Measurements from ENCODE around the gene SOCS3.

SOCS3 gene

GRCh38 chr17:78384479-78385175, 24.8 kb upstream of the SOCS3 start:
- no peak for DNase-seq (ENCODE audit: extremely low spot score)
- TF ChIP-seq ZNF384 (IDR thresholded peaks at IDR 0.05) = no peak
- no peak for TF ChIP-seq PKNOX1 (IDR thresholded peaks at IDR 0.05)
- TF ChIP-seq FOXA1 (IDR thresholded peaks at IDR 0.05) = no peak
- TF ChIP-seq FOXM1 (IDR thresholded peaks at IDR 0.05; ENCODE audit: borderline replicate concordance) = no peak
- no peak for TF ChIP-seq BHLHE40 (IDR thresholded peaks at IDR 0.05; ENCODE audit: borderline replicate concordance)
- no peak for TF ChIP-seq L3MBTL2 (conservative IDR thresholded peaks at IDR 0.05)
- no peak for TF ChIP-seq CTBP1 (IDR thresholded peaks at IDR 0.05; ENCODE audit: borderline replicate concordance)
- no peak for TF ChIP-seq NFRKB (IDR thresholded peaks at IDR 0.05)
- TF ChIP-seq LEF1 (IDR thresholded peaks at IDR 0.05; ENCODE audit: borderline replicate concordance) = no peak
- no peak for TF ChIP-seq SP1 (IDR thresholded peaks at IDR 0.05)
- TF ChIP-seq SUZ12 (IDR thresholded peaks at IDR 0.05) = no peak
- TF ChIP-seq ARNT (IDR thresholded peaks at IDR 0.05) = no peak
- TF ChIP-seq ELF4 (IDR thresholded peaks at IDR 0.05) = no peak
- TF ChIP-seq TARDBP (IDR thresholded peaks at IDR 0.05) = no peak
- no peak for TF ChIP-seq FOXK2 (IDR thresholded peaks at IDR 0.05)
- no peak for TF ChIP-seq HDGF (IDR thresholded peaks at IDR 0.05; ENCODE audit: borderline replicate concordance)
- CTCF ChIA-PET = interaction anchor here (0.9 kb wide), 1 partner anchor 37 kb away, joined by 3 read pairs; no protein-coding TSS in a partner anchor
- POLR2A ChIA-PET = no interaction called here

GRCh38 chr17:78383725-78384471, 24.0 kb upstream of the SOCS3 start:
- DNase-seq (ENCODE audit: extremely low spot score) = no peak
- ChIA-PET POLR2A (no interaction called here), CTCF (no interaction called here)
- TF ChIP-seq FOXK2 (IDR thresholded peaks at IDR 0.05) (no peak), TARDBP (IDR thresholded peaks at IDR 0.05) (no peak), BHLHE40 (IDR thresholded peaks at IDR 0.05; ENCODE audit: borderline replicate concordance) (no peak), HDGF (IDR thresholded peaks at IDR 0.05; ENCODE audit: borderline replicate concordance) (no peak), ELF4 (IDR thresholded peaks at IDR 0.05) (no peak), SUZ12 (IDR thresholded peaks at IDR 0.05) (no peak), FOXM1 (IDR thresholded peaks at IDR 0.05; ENCODE audit: borderline replicate concordance) (no peak), ARNT (IDR thresholded peaks at IDR 0.05) (no peak), PKNOX1 (IDR thresholded peaks at IDR 0.05) (no peak), SP1 (IDR thresholded peaks at IDR 0.05) (no peak), CTBP1 (IDR thresholded peaks at IDR 0.05; ENCODE audit: borderline replicate concordance) (no peak), L3MBTL2 (conservative IDR thresholded peaks at IDR 0.05) (no peak)

- TF ChIP-seq HDGF (IDR thresholded peaks at IDR 0.05; ENCODE audit: borderline replicate concordance) = no peak
- no peak for TF ChIP-seq SP1 (IDR thresholded peaks at IDR 0.05)
- no peak for TF ChIP-seq CTBP1 (IDR thresholded peaks at IDR 0.05; ENCODE audit: borderline replicate concordance)
- no peak for TF ChIP-seq PKNOX1 (IDR thresholded peaks at IDR 0.05)
- no peak for TF ChIP-seq LEF1 (IDR thresholded peaks at IDR 0.05; ENCODE audit: borderline replicate concordance)
- no peak for TF ChIP-seq FOXM1 (IDR thresholded peaks at IDR 0.05; ENCODE audit: borderline replicate concordance)
- TF ChIP-seq ARNT (IDR thresholded peaks at IDR 0.05) = no peak
- TF ChIP-seq SUZ12 (IDR thresholded peaks at IDR 0.05) = no peak
- TF ChIP-seq ELF4 (IDR thresholded peaks at IDR 0.05) = no peak
- TF ChIP-seq ZNF384 (IDR thresholded peaks at IDR 0.05) = no peak
- no peak for TF ChIP-seq NFRKB (IDR thresholded peaks at IDR 0.05)
- no peak for TF ChIP-seq FOXA1 (IDR thresholded peaks at IDR 0.05)
- no peak for TF ChIP-seq FOXK2 (IDR thresholded peaks at IDR 0.05)
- TF ChIP-seq TARDBP (IDR thresholded peaks at IDR 0.05) = no peak
- no peak for TF ChIP-seq BHLHE40 (IDR thresholded peaks at IDR 0.05; ENCODE audit: borderline replicate concordance)
- TF ChIP-seq L3MBTL2 (conservative IDR thresholded peaks at IDR 0.05) = no peak
- no peak for DNase-seq (ENCODE audit: extremely low spot score)
- ChIA-PET CTCF (interaction anchor here (1.5 kb wide), 1 partner anchor 21 kb away, joined by 3 read pairs; no protein-coding TSS in a partner anchor), POLR2A (no interaction called here)
Measured at GRCh38 chr17:78381601-78382232, 21.8 kb upstream of the SOCS3 start.

GRCh38 chr17:78380370-78380769, 20.5 kb upstream of the SOCS3 start:
- POLR2A ChIA-PET = no interaction called here
- CTCF ChIA-PET = interaction anchor here (0.6 kb wide), 1 partner anchor 933 kb away, joined by 3 read pairs; no protein-coding TSS in a partner anchor

GRCh38 chr17:78379131-78379491, 19.2 kb upstream of the SOCS3 start:
- CTCF ChIA-PET = no interaction called here
- POLR2A ChIA-PET = interaction anchor here (0.9 to 1.9 kb wide), 3 partner anchors 11 to 18 kb away, joined by 5 to 10 read pairs (median 6); no protein-coding TSS in a partner anchor
- TF ChIP-seq BHLHE40 (IDR thresholded peaks at IDR 0.05; ENCODE audit: borderline replicate concordance) (no peak), PKNOX1 (IDR thresholded peaks at IDR 0.05) (no peak), CTBP1 (IDR thresholded peaks at IDR 0.05; ENCODE audit: borderline replicate concordance) (no peak), FOXM1 (IDR thresholded peaks at IDR 0.05; ENCODE audit: borderline replicate concordance) (no peak), FOXA1 (IDR thresholded peaks at IDR 0.05) (no peak), L3MBTL2 (conservative IDR thresholded peaks at IDR 0.05) (no peak), FOXK2 (IDR thresholded peaks at IDR 0.05) (no peak), SUZ12 (IDR thresholded peaks at IDR 0.05) (no peak), HDGF (IDR thresholded peaks at IDR 0.05; ENCODE audit: borderline replicate concordance) (no peak), LEF1 (IDR thresholded peaks at IDR 0.05; ENCODE audit: borderline replicate concordance) (no peak), ARNT (IDR thresholded peaks at IDR 0.05) (no peak), SP1 (IDR thresholded peaks at IDR 0.05) (no peak), TARDBP (IDR thresholded peaks at IDR 0.05) (no peak), ZNF384 (IDR thresholded peaks at IDR 0.05) (no peak), ELF4 (IDR thresholded peaks at IDR 0.05) (no peak), NFRKB (IDR thresholded peaks at IDR 0.05) (no peak)
- no peak for DNase-seq (ENCODE audit: extremely low spot score)

More at GRCh38 chr17:78380370-78380769, 20.5 kb upstream of the SOCS3 start:
- no peak for DNase-seq (ENCODE audit: extremely low spot score)
- TF ChIP-seq FOXM1 (IDR thresholded peaks at IDR 0.05; ENCODE audit: borderline replicate concordance) = no peak
- no peak for TF ChIP-seq NFRKB (IDR thresholded peaks at IDR 0.05)
- TF ChIP-seq BHLHE40 (IDR thresholded peaks at IDR 0.05; ENCODE audit: borderline replicate concordance) = no peak
